Subcutaneous adipose tissue (tissue), 4 donors: Measurements from ENCODE around the gene CDK14. TPM values are rescaled to one million over a fixed set of nuclear protein-coding genes. Genes with fewer than 3 reads are reported as not detected.

Source experiments
- CTCF ChIP-seq: fragments of 450-650 bp; IDR thresholded peaks from one replicate; pipeline ENCODE4 v1.5.1; 2016; ENCODE audit warnings: low read depth, mild to moderate bottlenecking, control low read depth, antibody characterized with exemption, moderate library complexity
- total RNA-seq, 4 donors: library from RNA; depleted of rRNA; stranded (reverse); fragments of >200 nt; gene quantifications; one replicate each; pipeline ENCODE4 v1.1.0, GENCODE V29; 2016

Gene CDK14
- total RNA-seq, 4 donors from 2014 or later = 13.4 to 42.4 (median 24.7) TPM

GRCh38 chr7:90668992-90669391 is 72.9 kb downstream of the CDK14 start:
- TF ChIP-seq CTCF = no peak

GRCh38 chr7:90669492-90669891 is 73.4 kb downstream of the CDK14 start:
- TF ChIP-seq CTCF = no peak

DNA sequence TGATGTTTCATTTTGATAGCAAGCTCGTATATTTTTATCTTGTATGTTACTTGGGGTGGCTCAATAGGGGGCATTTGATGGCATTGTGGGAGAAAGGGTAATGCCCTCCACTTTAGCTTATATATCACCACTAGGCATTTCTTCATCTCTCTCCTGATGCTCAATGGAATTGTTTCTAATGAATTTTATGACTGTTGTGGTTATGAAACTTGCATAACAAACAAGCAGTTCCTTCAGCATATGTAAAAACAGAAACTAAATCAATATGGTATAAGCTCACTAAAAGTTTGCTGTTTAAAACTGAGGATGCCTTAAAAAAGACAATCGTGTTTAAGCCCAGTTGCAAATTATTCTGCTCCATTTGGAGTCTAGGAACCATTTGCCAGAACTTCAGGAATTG is 75.5 kb downstream of the CDK14 start:
- TF ChIP-seq CTCF = no peak

DNA sequence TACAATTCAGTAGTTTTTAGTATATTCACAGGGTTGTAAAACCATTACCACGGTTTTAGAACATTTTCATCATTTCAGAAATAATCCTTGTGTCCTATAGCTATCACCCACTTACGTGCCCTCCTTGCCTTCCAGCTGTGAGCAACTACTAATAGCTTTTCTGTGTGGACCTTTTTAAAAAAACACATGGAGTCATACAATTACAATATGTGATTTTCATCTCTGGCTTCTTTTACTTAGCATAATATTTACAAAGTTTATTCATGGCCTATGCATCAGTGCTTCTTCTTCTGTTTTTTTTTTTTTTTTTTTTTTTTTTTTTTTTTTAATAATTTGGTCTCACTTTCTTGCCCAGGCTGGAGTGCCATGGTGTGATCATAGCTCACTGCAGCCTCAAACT is 76.1 kb downstream of the CDK14 start:
- no peak for TF ChIP-seq CTCF

- no peak for TF ChIP-seq CTCF
These were observed 78.5 kb downstream of the CDK14 start for GRCh38 chr7:90674625-90675024.

DNA sequence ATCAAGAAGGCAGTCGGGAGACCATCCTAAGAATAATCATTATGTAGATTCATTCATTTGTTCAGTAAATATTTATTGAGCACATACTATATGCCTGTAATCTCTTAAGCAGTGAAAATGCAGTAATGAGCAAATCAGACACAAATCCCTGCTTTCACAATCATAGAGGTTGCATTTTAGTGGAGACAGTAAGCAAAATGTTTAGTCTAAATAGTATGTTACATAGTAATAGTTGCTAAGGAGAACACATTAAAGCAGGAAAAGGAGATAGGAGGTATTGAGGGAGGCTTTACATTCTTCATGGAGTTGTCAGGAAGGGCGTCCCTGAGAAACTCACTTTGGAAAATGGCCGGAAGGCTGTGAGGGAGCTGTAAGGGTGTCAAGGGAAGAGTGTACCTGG is 79.9 kb downstream of the CDK14 start:
- TF ChIP-seq CTCF = no peak

- TF ChIP-seq CTCF = no peak
These were observed 81.6 kb downstream of the CDK14 start for GRCh38 chr7:90677486-90678404.
